DOHH2 (cell line): ENCODE measurements around the gene NDC1.

Experiments used
- CTCF ChIP-seq: fragments of 200-600 bp; sonication (generic); IDR thresholded peaks from one replicate; pipeline ENCODE4 v1.5.1; 2014; ENCODE audit warnings: antibody characterized with exemption, mild to moderate bottlenecking, low read depth, low read length; ENCODE audit not compliant: poor library complexity, severe bottlenecking
- EZH2phosphoT487 ChIP-seq: fragments of 200-600 bp; sonication (generic); IDR thresholded peaks from 2 replicates; pipeline ENCODE4 v1.6.1; 2017; ENCODE audit warnings: borderline replicate concordance, mild to moderate bottlenecking, antibody characterized with exemption, low read length, moderate library complexity, mixed read lengths

GRCh38 chr1:53718443-53718842, 119.7 kb downstream of the NDC1 start:
- TF ChIP-seq CTCF (no peak), EZH2phosphoT487 (no peak)
